Skeletal muscle satellite cell (primary cell): ENCODE results near the gene HNF4A.

Source experiments
- H3K27me3 ChIP-seq: 2 replicates; pipeline ENCODE4 v1.7.0; 2013; ENCODE audit warnings: low read length; ENCODE audit not compliant: control insufficient read depth, insufficient read depth
- H3K36me3 ChIP-seq: 2 replicates; pipeline ENCODE4 v1.7.0; 2013; ENCODE audit warnings: mild to moderate bottlenecking, control low read depth, low read length; ENCODE audit not compliant: insufficient read depth
- H3K4me1 ChIP-seq: 2 replicates; pipeline ENCODE4 v1.7.0; 2013; ENCODE audit warnings: low read length; ENCODE audit not compliant: control insufficient read depth, insufficient read depth
- H3K4me2 ChIP-seq: 2 replicates; pipeline ENCODE4 v1.7.0; 2013; ENCODE audit warnings: mild to moderate bottlenecking, low read length
- H3K4me3 ChIP-seq: 2 replicates; pipeline ENCODE4 v1.7.0; 2013; ENCODE audit warnings: low read length
- H3K9ac ChIP-seq: 2 replicates; pipeline ENCODE4 v1.7.0; 2013; ENCODE audit warnings: mild to moderate bottlenecking, low read depth, low read length, moderate library complexity
- H3K9me3 ChIP-seq: replicated peaks from 2 replicates; pipeline ENCODE4 v1.7.0; 2013; ENCODE audit warnings: mild to moderate bottlenecking, control low read depth, low read length

The HNF4A gene

GRCh38 chr20:44459271-44459670 is 103.8 kb downstream of the HNF4A start:
- Histone ChIP-seq H3K4me3 (no peak overlapping the region), H3K36me3 (no peaks in the 10 kb centered on the region), H3K4me1 (no peaks in the 10 kb centered on the region), H3K9ac (no peak overlapping the region), H3K9me3 (no peaks in the 10 kb centered on the region), H3K27me3 (no peaks in the 10 kb centered on the region), H3K4me2 (no peak overlapping the region)

DNA sequence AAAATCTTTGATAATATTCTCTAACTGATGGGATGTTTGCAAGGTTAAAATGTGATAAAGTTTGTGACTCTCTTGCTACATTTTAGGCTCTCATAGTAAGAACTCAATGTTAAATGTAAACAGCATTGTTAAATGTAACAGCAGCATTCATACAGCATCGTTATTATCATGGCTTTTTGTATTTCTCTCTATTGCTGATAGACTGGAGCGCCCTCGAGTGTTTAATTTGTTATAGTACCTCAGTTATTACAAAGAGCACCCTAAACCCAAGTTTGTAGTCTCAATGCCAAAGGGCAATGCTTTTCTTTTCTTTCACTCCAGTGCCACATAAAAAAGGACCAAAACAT is 105.3 kb downstream of the HNF4A start:
- no peaks in the 10 kb centered on the region for H3K9me3 ChIP-seq
- H3K9ac ChIP-seq, result no peak overlapping the region

GRCh38 chr20:44461142-44461802 is 105.8 kb downstream of the HNF4A start:
- Histone ChIP-seq H3K4me2 (no peak overlapping the region), H3K4me3 (no peak overlapping the region), H3K27me3 (no peaks in the 10 kb centered on the region), H3K4me1 (peaks cover 10% of the 10 kb centered on the region), H3K36me3 (no peaks in the 10 kb centered on the region), H3K9me3 (no peaks in the 10 kb centered on the region), H3K9ac (no peak overlapping the region)

More for the DNA sequence above, 105.3 kb downstream of the HNF4A start:
- no peaks in the 10 kb centered on the region for H3K36me3 ChIP-seq
- no peak overlapping the region for H3K4me3 ChIP-seq
- H3K4me1 ChIP-seq, result peaks cover 10% of the 10 kb centered on the region
- H3K4me2 ChIP-seq, result no peak overlapping the region
- H3K27me3 ChIP-seq, result no peaks in the 10 kb centered on the region

- H3K9me3 ChIP-seq, result no peaks in the 10 kb centered on the region
- no peak overlapping the region for H3K4me3 ChIP-seq
- peaks cover 13% of the 10 kb centered on the region for H3K4me1 ChIP-seq
- no peaks in the 10 kb centered on the region for H3K27me3 ChIP-seq
- no peak overlapping the region for H3K9ac ChIP-seq
- H3K4me2 ChIP-seq, result no peak overlapping the region
- no peaks in the 10 kb centered on the region for H3K36me3 ChIP-seq
Observed at GRCh38 chr20:44461803-44462174, 106.3 kb downstream of the HNF4A start.

DNA sequence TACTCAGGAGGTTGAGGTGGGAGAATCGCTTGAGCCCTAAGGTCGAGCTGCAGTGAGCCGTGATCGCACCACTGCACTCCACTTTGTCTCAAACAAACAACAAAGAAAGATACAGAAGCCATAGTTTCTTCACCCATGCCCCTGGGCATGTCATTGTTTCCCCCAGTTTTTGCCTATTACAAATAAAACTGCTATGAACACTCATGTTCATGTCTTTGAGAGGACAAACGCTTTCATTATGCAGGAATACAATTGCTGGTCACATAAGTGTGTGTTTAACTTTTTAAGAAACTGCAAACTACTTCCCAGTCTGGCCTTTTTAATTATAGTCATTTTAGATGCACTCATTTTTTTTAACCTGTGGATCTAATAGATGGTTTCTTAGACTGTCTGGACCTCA is 108.0 kb downstream of the HNF4A start:
- Histone ChIP-seq H3K36me3 (no peaks in the 10 kb centered on the region), H3K4me1 (peaks cover 29% of the 10 kb centered on the region), H3K9ac (no peak overlapping the region), H3K4me2 (no peak overlapping the region), H3K27me3 (no peaks in the 10 kb centered on the region), H3K4me3 (no peak overlapping the region), H3K9me3 (no peaks in the 10 kb centered on the region)

DNA sequence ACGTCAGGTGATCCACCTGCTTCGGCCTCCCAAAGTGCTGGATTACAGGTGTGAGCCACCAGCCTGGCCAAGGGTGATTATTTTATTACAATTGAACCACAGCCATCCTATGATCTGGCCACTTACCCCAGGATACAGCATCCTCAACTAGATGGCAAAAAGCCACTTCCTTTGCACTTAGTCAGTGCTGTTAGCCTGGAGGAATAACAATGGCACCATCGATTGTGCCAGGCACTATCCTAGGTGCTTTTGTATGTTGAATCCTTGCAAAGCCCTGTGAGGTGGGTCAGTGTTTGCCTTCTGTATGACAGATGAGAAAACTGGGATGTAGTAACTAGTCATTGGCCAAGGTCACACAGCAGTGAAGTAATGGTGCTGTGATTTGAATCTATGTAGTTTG is 109.0 kb downstream of the HNF4A start:
- Histone ChIP-seq H3K4me2 (no peak overlapping the region), H3K9me3 (no peaks in the 10 kb centered on the region), H3K4me3 (no peak overlapping the region), H3K4me1 (peaks cover 29% of the 10 kb centered on the region), H3K27me3 (no peaks in the 10 kb centered on the region), H3K9ac (no peak overlapping the region), H3K36me3 (no peaks in the 10 kb centered on the region)

GRCh38 chr20:44465001-44465560 is 109.6 kb downstream of the HNF4A start:
- Histone ChIP-seq H3K27me3 (no peaks in the 10 kb centered on the region), H3K9ac (no peak overlapping the region), H3K4me3 (no peak overlapping the region), H3K4me1 (peaks cover 29% of the 10 kb centered on the region), H3K36me3 (no peaks in the 10 kb centered on the region), H3K9me3 (no peaks in the 10 kb centered on the region), H3K4me2 (no peak overlapping the region)

DNA sequence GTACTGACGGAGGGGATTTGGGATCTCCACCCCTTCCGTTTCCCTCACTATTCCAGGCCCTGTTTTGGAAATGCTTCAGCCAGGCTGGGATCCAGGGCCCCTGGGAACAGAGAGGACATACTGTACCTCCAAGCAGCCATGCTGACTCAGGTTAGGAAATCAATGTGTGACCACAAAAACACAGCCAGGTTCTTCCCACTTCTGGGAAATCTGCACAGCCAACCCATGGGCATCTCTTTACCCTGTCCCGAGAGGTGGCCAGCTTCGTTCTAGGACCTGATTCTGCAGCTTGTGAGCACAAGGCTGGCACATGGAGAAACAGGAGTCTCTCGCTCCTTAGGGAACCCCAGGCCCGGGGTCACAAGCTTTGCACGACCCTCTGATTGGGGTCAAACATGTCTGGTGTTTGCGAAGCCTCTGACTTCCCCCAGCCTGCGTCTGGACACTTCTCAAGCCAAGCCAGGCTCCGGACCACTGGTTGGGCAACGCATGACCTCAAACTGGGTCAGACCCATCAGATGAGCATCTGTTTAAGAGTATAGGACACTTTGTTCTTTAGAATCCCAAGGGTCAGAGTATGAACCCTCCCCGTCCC is 111.9 kb downstream of the HNF4A start:
- H3K9me3 ChIP-seq, result no peaks in the 10 kb centered on the region
- H3K4me1 ChIP-seq, result peaks cover 29% of the 10 kb centered on the region
- H3K4me2 ChIP-seq, result peak overlapping the region; percentile 78
- H3K36me3 ChIP-seq, result no peaks in the 10 kb centered on the region
- peak overlapping the region; percentile 30 for H3K4me3 ChIP-seq
- H3K27me3 ChIP-seq, result no peaks in the 10 kb centered on the region
- peak overlapping the region; percentile 49 for H3K9ac ChIP-seq

- no peaks in the 10 kb centered on the region for H3K9me3 ChIP-seq
- H3K4me2 ChIP-seq, result peak overlapping the region; percentile 78
- no peaks in the 10 kb centered on the region for H3K27me3 ChIP-seq
Observed at GRCh38 chr20:44468044-44468782, 112.7 kb downstream of the HNF4A start.

GRCh38 chr20:44470327-44470726 is 114.8 kb downstream of the HNF4A start:
- Histone ChIP-seq H3K4me2 (no peak overlapping the region), H3K36me3 (no peaks in the 10 kb centered on the region), H3K4me1 (peaks cover 25% of the 10 kb centered on the region), H3K9ac (no peak overlapping the region), H3K9me3 (no peaks in the 10 kb centered on the region), H3K27me3 (no peaks in the 10 kb centered on the region), H3K4me3 (no peak overlapping the region)

More at GRCh38 chr20:44468044-44468782, 112.7 kb downstream of the HNF4A start:
- Histone ChIP-seq H3K9ac (peak overlapping the region; percentile 49), H3K4me3 (no peak overlapping the region), H3K36me3 (no peaks in the 10 kb centered on the region), H3K4me1 (peaks cover 29% of the 10 kb centered on the region)

DNA sequence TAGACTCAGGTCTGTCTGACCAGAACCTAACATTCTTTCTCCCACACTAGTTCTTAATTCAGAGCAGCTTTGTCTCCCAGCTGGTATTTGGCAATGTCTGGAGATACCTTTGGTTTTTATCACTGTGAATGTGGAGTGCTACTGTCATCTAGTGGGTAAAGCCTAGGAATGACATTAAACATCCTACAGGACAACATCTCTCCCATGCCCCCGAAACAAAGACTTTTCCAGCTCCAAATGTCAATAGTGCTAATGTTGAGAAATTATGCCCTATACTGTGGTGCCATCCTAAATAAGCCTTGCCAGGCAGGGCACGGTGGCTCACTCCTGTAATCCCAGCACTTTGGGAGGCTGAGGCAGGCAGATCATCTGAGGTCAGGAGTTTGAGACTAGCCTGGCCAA is 116.0 kb downstream of the HNF4A start:
- no peaks in the 10 kb centered on the region for H3K36me3 ChIP-seq
- no peak overlapping the region for H3K9ac ChIP-seq
- no peak overlapping the region for H3K4me3 ChIP-seq
- H3K4me1 ChIP-seq, result peaks cover 27% of the 10 kb centered on the region
- no peak overlapping the region for H3K4me2 ChIP-seq
- no peaks in the 10 kb centered on the region for H3K9me3 ChIP-seq
- H3K27me3 ChIP-seq, result no peaks in the 10 kb centered on the region
